Activated CD4-positive, alpha-beta T cell treated with anti-CD3 and anti-CD28 coated beads, Interleukin-2, amount 10 ng/mL, durations not matched to agents 7 days and 5 days (primary cell): ENCODE results near the gene ZC3H7B. TPM values are rescaled to one million over a fixed set of nuclear protein-coding genes. Genes with fewer than 3 reads are reported as not detected.

ENCODE experiments used
- CTCF ChIA-PET: fragments of 350-600 bp; sonication (Branson Sonifier 250); formaldehyde crosslinking; loops from one replicate; lab custom pipeline; 2021; ENCODE audit warnings: antibody characterized with exemption; lab: Charles Lee
- POLR2A ChIA-PET: fragments of 350-600 bp; sonication (Branson Sonifier 250); formaldehyde crosslinking; loops from one replicate; lab custom pipeline; 2021; ENCODE audit warnings: antibody characterized with exemption; lab: Charles Lee
- DNase-seq: peaks from one replicate; pipeline ENCODE4 v3.0.0-alpha.2; 2020
- H3K27ac Mint-ChIP-seq: one replicate; pipeline ENCODE4 v1.8.0; 2021; ENCODE audit warnings: mild to moderate bottlenecking, moderate library complexity, mixed read lengths
- H3K27me3 Mint-ChIP-seq: one replicate; pipeline ENCODE4 v1.8.0; 2021; ENCODE audit warnings: mixed read lengths
- H3K36me3 Mint-ChIP-seq: one replicate; pipeline ENCODE4 v1.8.0; 2021; ENCODE audit warnings: low read depth, mixed read lengths
- H3K4me1 Mint-ChIP-seq: one replicate; pipeline ENCODE4 v1.8.0; 2021; ENCODE audit warnings: mixed read lengths
- H3K4me3 Mint-ChIP-seq: one replicate; pipeline ENCODE4 v1.8.0; 2021; ENCODE audit warnings: mild to moderate bottlenecking, moderate library complexity, mixed read lengths
- H3K9me3 Mint-ChIP-seq: one replicate; pipeline ENCODE4 v1.8.0; 2021; ENCODE audit warnings: mixed read lengths
- total RNA-seq, 2 experiments: library from RNA; stranded (reverse); gene quantifications; one replicate each; pipeline ENCODE4 v1.2.3, GENCODE V29; 2021

The ZC3H7B gene
- total RNA-seq, 2 experiments from 2014 or later = 48.9 to 49.3 TPM

DNA sequence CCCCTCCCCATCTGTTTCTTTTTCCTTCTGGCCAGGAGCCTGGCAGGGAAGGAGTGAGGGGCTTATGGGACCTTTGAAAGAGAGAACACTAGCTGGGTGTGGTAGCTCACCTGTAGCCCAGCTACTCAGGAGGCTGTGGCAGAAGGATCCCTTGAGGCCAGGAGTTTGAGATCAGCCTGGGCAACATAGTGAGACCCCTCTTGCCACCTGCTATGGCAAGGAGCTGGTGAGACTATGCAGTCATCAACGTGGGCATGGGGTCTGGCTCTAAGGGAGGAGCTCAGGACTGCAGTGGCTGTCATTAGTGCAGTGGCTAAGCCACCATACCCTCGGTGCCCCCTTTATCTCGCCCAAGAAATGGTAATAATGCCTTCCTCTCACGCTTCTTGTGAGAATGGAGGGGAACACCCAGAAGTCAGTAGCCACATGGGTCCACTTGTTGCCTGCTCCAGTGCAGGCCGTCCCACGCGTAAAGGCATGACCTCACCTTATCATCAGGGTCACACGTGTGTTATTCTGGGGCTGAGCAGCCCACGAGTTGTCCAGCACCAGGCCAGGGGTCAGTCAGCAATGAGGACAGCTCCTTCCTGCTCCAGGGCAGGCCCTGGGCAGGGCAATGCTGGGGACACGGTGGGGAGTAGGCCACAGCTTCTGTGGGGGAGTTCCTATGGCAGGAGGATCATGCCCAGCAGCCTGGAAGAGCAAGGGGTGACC lies 52.7 kb downstream of the ZC3H7B start:
- H3K9me3 Mint-ChIP-seq = no peaks in the 10 kb centered on the region
- H3K36me3 Mint-ChIP-seq = peaks cover 14% of the 10 kb centered on the region
- H3K27me3 Mint-ChIP-seq = no peaks in the 10 kb centered on the region
- H3K27ac Mint-ChIP-seq = no peak overlapping the region
- POLR2A ChIA-PET = no interaction called here
- CTCF ChIA-PET = interaction anchor here (2.5 kb wide), 1 partner anchor 50 kb away, joined by 7 read pairs; no protein-coding TSS in a partner anchor
- no peaks in the 10 kb centered on the region for H3K4me1 Mint-ChIP-seq
- no peak for DNase-seq
- H3K4me3 Mint-ChIP-seq = no peak overlapping the region

DNA sequence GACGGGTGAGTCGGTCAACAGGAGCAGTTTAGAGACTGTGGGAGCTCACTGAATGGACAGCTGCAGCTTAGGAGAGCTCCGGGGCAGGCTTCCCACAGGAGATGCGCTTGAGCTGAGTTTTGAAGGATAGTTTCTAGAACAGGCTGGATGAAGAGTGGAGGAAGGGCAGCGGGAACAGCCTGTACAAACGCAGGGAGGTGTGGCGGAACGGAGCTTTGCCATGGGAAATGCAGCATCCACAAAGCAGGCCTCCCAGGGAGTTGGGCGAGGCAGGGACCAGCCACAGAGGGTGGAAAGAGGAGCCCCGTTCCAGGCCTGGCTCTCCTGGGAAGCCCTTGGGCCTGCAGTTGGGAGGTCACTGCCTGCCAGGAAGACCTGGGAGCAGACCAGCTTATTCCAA lies 53.7 kb downstream of the ZC3H7B start:
- H3K36me3 Mint-ChIP-seq = peaks cover 12% of the 10 kb centered on the region
- H3K27me3 Mint-ChIP-seq = no peaks in the 10 kb centered on the region
- ChIA-PET CTCF (interaction anchor here (2.5 kb wide), 1 partner anchor 49 kb away, joined by 7 read pairs; no protein-coding TSS in a partner anchor), POLR2A (no interaction called here)
- no peak overlapping the region for H3K4me3 Mint-ChIP-seq
- no peak overlapping the region for H3K27ac Mint-ChIP-seq
- no peaks in the 10 kb centered on the region for H3K4me1 Mint-ChIP-seq
- no peaks in the 10 kb centered on the region for H3K9me3 Mint-ChIP-seq
- DNase-seq = no peak

DNA sequence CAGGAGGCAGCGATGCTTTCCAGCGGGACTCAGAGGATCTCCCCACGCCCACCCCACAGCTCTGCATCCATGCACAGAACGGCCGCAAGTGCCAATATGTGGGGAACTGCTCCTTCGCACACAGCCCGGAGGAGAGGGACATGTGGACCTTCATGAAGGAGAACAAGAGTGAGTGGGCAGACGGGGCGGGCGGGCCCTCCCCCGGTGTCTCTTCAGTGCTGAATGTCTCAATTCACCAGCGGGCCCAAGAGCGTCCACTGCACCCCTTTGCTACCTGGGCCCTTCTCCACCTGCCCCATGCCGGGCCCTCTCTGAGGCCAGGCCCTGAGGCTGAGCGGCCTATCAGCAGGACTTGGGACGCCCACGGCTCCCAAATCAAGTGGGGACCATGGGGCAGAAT lies 54.6 kb downstream of the ZC3H7B start:
- Mint-ChIP-seq H3K9me3 (no peaks in the 10 kb centered on the region), H3K4me1 (no peaks in the 10 kb centered on the region), H3K4me3 (no peak overlapping the region), H3K27me3 (no peaks in the 10 kb centered on the region), H3K36me3 (peaks cover 4% of the 10 kb centered on the region), H3K27ac (no peak overlapping the region)
- no peak for DNase-seq
- POLR2A ChIA-PET = no interaction called here
- CTCF ChIA-PET = interaction anchor here (2.5 kb wide), 1 partner anchor 48 kb away, joined by 7 read pairs; no protein-coding TSS in a partner anchor

DNA sequence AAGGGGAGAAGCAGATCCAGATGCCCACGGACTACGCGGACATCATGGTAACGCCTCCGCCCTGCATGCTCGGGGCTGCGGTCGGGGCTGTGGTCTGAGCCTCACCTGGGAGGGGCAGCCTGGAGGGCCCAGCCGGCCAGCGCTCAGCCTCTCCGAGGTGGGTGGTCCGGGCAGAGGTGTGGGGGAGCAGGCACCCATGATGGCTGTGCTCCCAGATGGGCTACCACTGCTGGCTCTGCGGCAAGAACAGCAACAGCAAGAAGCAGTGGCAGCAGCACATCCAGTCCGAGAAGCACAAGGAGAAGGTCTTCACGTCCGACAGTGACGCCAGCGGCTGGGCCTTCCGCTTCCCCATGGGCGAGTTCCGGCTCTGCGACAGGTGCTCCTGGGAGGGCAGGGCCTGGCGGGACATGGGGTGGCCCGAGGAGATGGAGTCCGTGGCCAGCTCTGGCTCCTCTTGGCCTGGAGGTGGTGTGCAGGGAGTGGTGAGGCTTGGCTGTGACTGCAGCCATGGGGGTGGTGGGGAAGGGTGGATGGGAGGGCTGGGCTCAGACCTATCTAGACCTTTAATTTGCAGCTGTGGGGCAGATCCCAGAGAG lies 55.2 kb downstream of the ZC3H7B start:
- Mint-ChIP-seq H3K27me3 (no peaks in the 10 kb centered on the region), H3K4me1 (no peaks in the 10 kb centered on the region), H3K27ac (no peak overlapping the region), H3K4me3 (no peak overlapping the region), H3K9me3 (no peaks in the 10 kb centered on the region), H3K36me3 (peaks cover 3% of the 10 kb centered on the region)
- CTCF ChIA-PET = interaction anchor here (0.8 to 0.9 kb wide), 2 partner anchors 9 to 170 kb away, joined by 3 read pairs; no protein-coding TSS in a partner anchor
- POLR2A ChIA-PET = no interaction called here
- no peak for DNase-seq

DNA sequence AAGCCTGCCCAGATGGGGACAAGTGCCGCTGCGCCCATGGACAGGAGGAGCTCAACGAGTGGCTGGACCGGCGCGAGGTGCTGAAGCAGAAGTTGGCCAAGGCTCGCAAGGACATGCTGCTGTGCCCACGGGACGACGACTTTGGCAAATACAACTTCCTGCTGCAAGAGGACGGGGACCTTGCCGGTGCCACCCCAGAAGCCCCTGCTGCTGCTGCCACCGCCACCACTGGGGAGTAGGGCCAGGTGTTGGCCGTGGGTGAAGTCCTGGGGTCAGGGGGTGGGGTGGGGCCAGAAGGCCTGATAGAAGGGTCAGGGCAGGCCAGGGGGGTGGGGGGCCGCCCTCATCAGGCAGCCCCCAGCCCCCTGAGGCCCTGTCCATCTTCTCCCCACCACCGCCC lies 55.9 kb downstream of the ZC3H7B start:
- ChIA-PET CTCF (interaction anchor here (0.8 to 0.9 kb wide), 2 partner anchors 10 to 170 kb away, joined by 3 read pairs; no protein-coding TSS in a partner anchor), POLR2A (no interaction called here)
- Mint-ChIP-seq H3K27ac (no peak overlapping the region), H3K27me3 (no peaks in the 10 kb centered on the region), H3K9me3 (no peaks in the 10 kb centered on the region), H3K36me3 (peaks cover 3% of the 10 kb centered on the region), H3K4me3 (no peak overlapping the region), H3K4me1 (no peaks in the 10 kb centered on the region)
- DNase-seq = no peak

DNA sequence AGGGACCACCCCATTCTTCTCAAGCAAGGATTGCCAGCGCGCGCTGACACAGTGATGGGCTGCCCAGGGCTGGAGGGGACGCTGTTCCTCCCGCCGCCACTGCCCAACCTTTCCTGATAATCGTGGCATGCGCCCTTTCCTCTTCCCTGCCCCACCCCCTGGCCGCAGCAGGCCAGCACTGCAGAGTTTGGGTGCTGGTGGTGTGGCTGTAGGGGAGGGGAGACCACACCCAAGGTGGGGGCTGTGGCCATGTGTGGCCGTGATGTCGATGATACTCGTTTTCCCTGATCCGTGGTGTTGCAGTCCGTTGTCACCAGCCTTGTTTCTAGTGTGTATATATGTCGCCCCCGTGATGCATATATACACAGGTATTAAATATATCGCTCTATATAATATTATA lies 57.6 kb downstream of the ZC3H7B start:
- Mint-ChIP-seq H3K36me3 (peaks cover 3% of the 10 kb centered on the region), H3K9me3 (no peaks in the 10 kb centered on the region), H3K4me3 (no peak overlapping the region), H3K4me1 (no peaks in the 10 kb centered on the region), H3K27me3 (no peaks in the 10 kb centered on the region), H3K27ac (no peak overlapping the region)
- POLR2A ChIA-PET = no interaction called here
- CTCF ChIA-PET = interaction anchor here (1.2 kb wide), 1 partner anchor 22 kb away, joined by 3 read pairs; no protein-coding TSS in a partner anchor
- DNase-seq = no peak

DNA sequence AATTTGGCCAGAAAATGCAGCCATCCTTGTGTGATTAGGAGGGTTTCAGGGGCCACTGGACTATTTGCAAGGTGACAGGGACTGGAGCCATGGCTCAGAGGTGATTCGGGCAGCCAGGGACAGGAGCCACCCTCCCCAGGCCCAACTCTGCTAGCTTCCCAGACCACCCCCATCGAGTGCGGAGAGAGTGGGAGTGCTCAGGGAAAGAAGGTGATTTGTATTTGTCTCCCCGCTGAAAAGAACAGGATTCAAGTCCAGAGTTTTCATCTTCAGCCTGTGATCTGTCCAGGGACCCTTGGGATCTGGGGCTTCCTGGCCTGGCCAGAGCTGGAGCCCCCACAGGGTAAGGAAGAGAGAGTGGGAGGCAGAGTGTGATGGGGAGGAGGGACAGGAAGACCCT lies 58.1 kb downstream of the ZC3H7B start:
- Mint-ChIP-seq H3K36me3 (peaks cover 3% of the 10 kb centered on the region), H3K4me1 (no peaks in the 10 kb centered on the region), H3K9me3 (no peaks in the 10 kb centered on the region), H3K4me3 (no peak overlapping the region), H3K27ac (no peak overlapping the region), H3K27me3 (no peaks in the 10 kb centered on the region)
- POLR2A ChIA-PET = no interaction called here
- CTCF ChIA-PET = interaction anchor here (1.2 kb wide), 1 partner anchor 21 kb away, joined by 3 read pairs; no protein-coding TSS in a partner anchor
- DNase-seq = no peak

DNA sequence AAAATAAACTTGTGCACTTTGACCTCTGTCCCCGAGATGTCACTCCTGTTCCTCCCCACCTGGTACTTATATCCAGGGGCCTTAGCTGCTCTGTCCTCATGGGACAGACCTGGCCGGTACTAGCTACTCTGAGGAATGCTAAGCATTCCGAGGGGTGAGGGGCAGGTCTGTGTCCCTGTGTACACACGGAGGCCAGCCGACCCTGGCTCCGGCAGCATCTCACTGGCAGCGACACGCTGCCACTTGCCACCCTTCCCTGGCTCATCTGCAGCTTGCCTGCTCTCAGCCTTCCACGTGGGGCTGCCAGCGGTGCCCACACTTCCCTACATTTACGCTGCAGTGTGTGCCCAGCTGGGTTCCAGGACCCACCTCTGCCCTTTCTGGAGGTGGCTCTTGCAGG lies 58.8 kb downstream of the ZC3H7B start:
- no peaks in the 10 kb centered on the region for H3K27me3 Mint-ChIP-seq

DNA sequence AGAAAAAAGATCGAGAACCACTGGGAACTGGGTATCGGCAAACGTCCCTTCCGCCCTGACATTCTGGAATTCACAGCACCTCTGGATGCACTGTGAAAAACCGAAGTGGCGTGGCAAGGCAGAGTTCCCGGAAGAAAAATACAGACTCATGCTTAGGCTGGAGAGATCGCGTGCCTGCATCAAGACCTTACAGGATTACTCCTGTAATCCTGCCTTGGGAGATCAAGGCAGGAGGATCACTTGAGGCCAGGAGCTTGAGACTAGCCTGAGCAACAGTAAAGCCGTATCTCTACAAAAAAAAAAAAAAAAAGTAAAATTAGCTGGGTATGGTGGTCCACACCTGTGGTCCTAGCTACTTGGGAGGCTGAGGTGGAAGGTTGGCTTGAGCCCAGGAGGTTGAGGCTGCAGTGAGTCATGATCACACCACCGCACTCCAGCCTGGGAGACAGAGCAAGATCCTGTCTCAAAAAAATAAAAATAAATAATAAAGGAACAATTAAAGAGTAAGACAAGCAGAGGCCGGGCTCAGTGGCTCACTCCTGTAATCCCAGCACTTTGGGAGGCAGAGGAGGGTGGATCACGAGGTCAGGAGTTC lies 60.5 kb downstream of the ZC3H7B start:
- Mint-ChIP-seq H3K9me3 (no peaks in the 10 kb centered on the region), H3K36me3 (peaks cover 2% of the 10 kb centered on the region), H3K4me3 (no peak overlapping the region), H3K27me3 (peaks cover 6% of the 10 kb centered on the region), H3K27ac (no peak overlapping the region), H3K4me1 (no peaks in the 10 kb centered on the region)
- DNase-seq = no peak
- POLR2A ChIA-PET = interaction anchor here (0.5 kb wide), 1 partner anchor 508 kb away, joined by 4 read pairs; no protein-coding TSS in a partner anchor
- CTCF ChIA-PET = interaction anchor here (1.0 kb wide), 1 partner anchor 15 kb away, joined by 3 read pairs; no protein-coding TSS in a partner anchor

More for the DNA sequence above, 58.8 kb downstream of the ZC3H7B start:
- Mint-ChIP-seq H3K9me3 (no peaks in the 10 kb centered on the region), H3K27ac (no peak overlapping the region), H3K36me3 (peaks cover 2% of the 10 kb centered on the region), H3K4me3 (no peak overlapping the region), H3K4me1 (no peaks in the 10 kb centered on the region)
- ChIA-PET CTCF (interaction anchor here (0.6 to 1.3 kb wide), 2 partner anchors 11 to 29 kb away, joined by 3 to 4 read pairs; no protein-coding TSS in a partner anchor), POLR2A (no interaction called here)
- no peak for DNase-seq

DNA sequence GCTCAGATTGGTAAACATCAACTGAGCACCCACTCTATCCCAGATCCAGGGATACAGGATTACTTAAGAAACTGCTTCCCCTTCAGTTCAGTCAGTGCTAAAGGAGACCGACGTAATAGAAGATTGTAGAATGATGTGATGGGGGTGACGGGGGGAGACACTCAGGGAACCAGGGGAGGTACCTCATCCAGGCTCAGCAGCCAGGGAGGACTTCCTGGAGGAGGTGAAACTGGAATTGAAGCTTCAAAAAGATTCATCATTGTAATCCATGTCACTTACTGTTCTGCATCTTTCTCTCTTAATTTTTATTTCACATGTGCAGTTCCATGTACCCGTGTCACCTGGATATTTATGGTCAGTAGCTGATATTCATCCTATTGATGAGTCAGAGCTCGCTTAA lies 61.3 kb downstream of the ZC3H7B start:
- peaks cover 6% of the 10 kb centered on the region for H3K27me3 Mint-ChIP-seq
- H3K9me3 Mint-ChIP-seq = no peaks in the 10 kb centered on the region
- ChIA-PET POLR2A (no interaction called here), CTCF (interaction anchor here (1.0 to 1.7 kb wide), 2 partner anchors 9 to 65 kb away, joined by 3 to 5 read pairs; no protein-coding TSS in a partner anchor)
- peaks cover 2% of the 10 kb centered on the region for H3K36me3 Mint-ChIP-seq
- H3K4me3 Mint-ChIP-seq = no peak overlapping the region
- H3K27ac Mint-ChIP-seq = no peak overlapping the region
- H3K4me1 Mint-ChIP-seq = no peaks in the 10 kb centered on the region
- no peak for DNase-seq

DNA sequence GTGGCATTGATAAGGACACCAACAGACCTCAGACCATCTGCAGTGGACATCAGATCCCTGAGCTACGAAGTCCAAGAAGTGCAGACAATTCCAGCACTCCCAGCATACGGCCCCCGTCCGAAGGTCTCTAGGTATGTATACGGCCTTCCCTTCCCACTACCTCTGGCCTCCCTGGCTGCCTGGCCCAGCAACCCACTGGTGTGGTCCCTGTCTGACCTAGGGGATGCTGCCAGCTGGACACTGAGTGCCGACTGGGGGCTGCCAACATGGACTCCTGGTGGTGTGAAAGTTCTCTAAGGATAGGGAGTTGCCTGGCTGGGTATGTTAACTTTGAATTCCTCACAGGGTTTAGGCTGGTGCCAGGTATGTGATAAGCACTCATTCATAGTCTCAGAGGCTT lies 62.9 kb downstream of the ZC3H7B start:
- Mint-ChIP-seq H3K9me3 (no peaks in the 10 kb centered on the region), H3K4me1 (no peaks in the 10 kb centered on the region), H3K36me3 (peaks cover 1% of the 10 kb centered on the region), H3K27me3 (peaks cover 9% of the 10 kb centered on the region), H3K27ac (no peak overlapping the region), H3K4me3 (no peak overlapping the region)
- ChIA-PET CTCF (no interaction called here), POLR2A (no interaction called here)
- DNase-seq = no peak

DNA sequence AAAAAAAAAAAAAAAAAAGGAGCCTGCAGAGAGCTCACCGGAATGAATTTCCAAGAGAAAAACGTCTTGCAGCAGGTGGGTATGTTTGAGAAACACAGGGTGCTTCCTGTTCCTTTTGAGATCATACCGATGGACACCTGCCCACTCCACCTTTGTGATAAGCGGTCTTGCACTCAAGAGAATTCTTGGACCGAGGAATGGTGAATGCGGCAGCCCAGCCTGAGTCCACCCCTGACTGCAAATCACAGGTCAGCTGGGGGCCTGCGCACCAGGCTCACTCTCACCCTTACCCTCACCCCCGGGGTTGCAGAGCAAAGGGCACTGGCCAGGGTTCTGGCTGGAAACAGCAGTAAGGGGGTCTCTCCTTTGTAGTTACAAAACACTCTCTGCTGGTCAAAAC lies 63.6 kb downstream of the ZC3H7B start:
- POLR2A ChIA-PET = no interaction called here
- no peak overlapping the region for H3K4me3 Mint-ChIP-seq
- CTCF ChIA-PET = no interaction called here

DNA sequence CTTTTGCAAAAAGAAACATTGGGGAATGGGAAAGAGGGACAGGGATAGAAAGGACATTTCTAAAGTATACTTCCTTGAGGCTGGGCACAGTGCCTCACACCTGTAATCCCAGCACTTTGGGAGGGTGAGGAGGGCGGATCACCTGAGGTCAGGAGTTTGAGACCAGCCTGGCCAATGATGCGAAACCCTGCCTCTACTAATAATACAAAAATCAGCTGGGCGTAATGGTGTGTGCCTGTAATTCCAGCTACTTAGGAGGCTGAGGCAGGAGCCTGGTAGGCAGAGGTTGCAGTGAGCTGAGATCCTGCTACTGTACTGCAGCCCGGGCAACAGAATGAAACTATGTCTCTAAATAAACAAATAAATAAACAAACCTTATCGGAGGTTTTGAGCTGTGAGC lies 64.1 kb downstream of the ZC3H7B start:
- H3K36me3 Mint-ChIP-seq = no peaks in the 10 kb centered on the region
- H3K9me3 Mint-ChIP-seq = no peaks in the 10 kb centered on the region
- no peak for DNase-seq
- ChIA-PET POLR2A (no interaction called here), CTCF (no interaction called here)
- H3K4me3 Mint-ChIP-seq = no peak overlapping the region
- H3K27me3 Mint-ChIP-seq = peaks cover 9% of the 10 kb centered on the region
- H3K4me1 Mint-ChIP-seq = no peaks in the 10 kb centered on the region
- H3K27ac Mint-ChIP-seq = no peak overlapping the region

More for the DNA sequence above, 63.6 kb downstream of the ZC3H7B start:
- H3K4me1 Mint-ChIP-seq = no peaks in the 10 kb centered on the region
- no peak for DNase-seq
- H3K9me3 Mint-ChIP-seq = no peaks in the 10 kb centered on the region
- H3K27me3 Mint-ChIP-seq = peaks cover 9% of the 10 kb centered on the region
- H3K27ac Mint-ChIP-seq = no peak overlapping the region
- H3K36me3 Mint-ChIP-seq = no peaks in the 10 kb centered on the region
